ENCODE data around the gene MED7. TPM values are rescaled to one million over a fixed set of nuclear protein-coding genes. Genes with fewer than 3 reads are reported as not detected.

MED7 gene
- total and polyA plus RNA-seq, 2 of the 4 experiments (the other 2 are of a cell fraction) = 8.6 to 9.0 TPM

DNA sequence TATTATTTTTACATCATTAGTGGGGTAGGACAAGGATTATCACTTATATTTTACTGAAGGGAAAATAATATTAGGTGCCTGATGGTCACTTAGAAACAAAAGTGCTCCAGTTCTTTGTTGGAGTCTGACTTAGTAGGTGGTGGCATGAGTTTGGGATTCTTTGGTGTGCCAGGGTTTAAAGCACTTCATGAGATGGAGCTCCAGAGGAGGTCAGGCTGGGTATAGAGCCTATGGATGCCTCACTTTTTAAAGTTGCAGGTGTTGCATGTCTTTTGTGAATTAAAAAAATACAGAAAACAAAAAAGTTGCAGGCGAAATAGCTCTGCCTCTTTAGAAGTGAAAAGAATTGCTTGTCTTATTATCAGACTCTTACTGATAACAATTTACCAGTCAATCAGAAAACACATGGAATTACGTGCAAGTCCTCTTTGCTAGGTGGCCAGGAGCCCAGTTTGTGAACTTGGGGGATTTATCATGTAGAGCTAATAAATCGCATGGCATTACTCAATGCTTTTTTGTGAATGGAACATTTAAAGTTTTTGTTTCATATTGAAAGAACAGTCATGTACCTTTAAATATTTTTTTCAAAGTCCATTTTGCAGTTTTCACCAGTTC, 39.6 kb upstream of the MED7 start:
- Histone ChIP-seq H3K18ac (ENCODE audit: low read depth, low read length) (no peak overlapping the region), H3K27me3 (ENCODE audit: control insufficient read depth, insufficient read depth, low read length) (no peaks in the 10 kb centered on the region; the same call in none of the 2 replicates), H4K8ac (ENCODE audit: low read depth in 2 of 2, low read length in 2 of 2) (no peak overlapping the region), H3K4ac (ENCODE audit: low read depth, low read length) (no peak overlapping the region), H3K9ac (ENCODE audit: low read depth, low read length) (no peak overlapping the region), H3K9me1 (ENCODE audit: insufficient read depth, low read length) (no peaks in the 10 kb centered on the region), H3K23ac (ENCODE audit: low read depth, low read length) (no peak overlapping the region), H3K27ac (ENCODE audit: insufficient read depth, low read length) (no peak overlapping the region), H3K4me2 (ENCODE audit: low read depth, low read length) (no peak overlapping the region), H2BK15ac (ENCODE audit: low read depth, low read length) (no peak overlapping the region), H4K91ac (ENCODE audit: insufficient read depth, low read depth, low read length) (no peak overlapping the region), H3K56ac (ENCODE audit: extremely low read depth, insufficient read depth, low read length) (no peak overlapping the region), H2BK5ac (ENCODE audit: low read depth, low read length, poor library complexity, severe bottlenecking) (no peak overlapping the region), H4K20me1 (ENCODE audit: insufficient read depth, low read length) (no peaks in the 10 kb centered on the region), H2AK5ac (ENCODE audit: low read depth, low read length) (no peak overlapping the region), H3K79me1 (ENCODE audit: low read depth in 1 of 2, low read length in 2 of 2) (no peaks in the 10 kb centered on the region), H3K9me3 (ENCODE audit: control insufficient read depth, insufficient read depth, low read length) (no peaks in the 10 kb centered on the region), H3K4me3 (ENCODE audit: insufficient read depth, low read depth, low read length) (no peak overlapping the region), H2AFZ (replicated peaks; ENCODE audit: low read length, poor library complexity) (no peak overlapping the region), H2BK120ac (ENCODE audit: low read depth, low read length) (no peak overlapping the region), H3K4me1 (ENCODE audit: control insufficient read depth, insufficient read depth, low read length) (no peaks in the 10 kb centered on the region), H3K14ac (replicated peaks; ENCODE audit: low read depth, low read length) (no peak overlapping the region), H2BK20ac (ENCODE audit: low read depth, low read length) (no peak overlapping the region), H4K5ac (ENCODE audit: low read depth, low read length) (no peak overlapping the region), H3K36me3 (ENCODE audit: control insufficient read depth, insufficient read depth, low read length) (no peaks in the 10 kb centered on the region), H2AK9ac (replicated peaks; ENCODE audit: low read depth, low read length, poor library complexity) (no peak overlapping the region)
- POLR2A ChIA-PET (ENCODE audit: unreplicated experiment) = no interaction called here
- ATAC-seq (ENCODE audit: low read depth) = no peak
- no peak for DNase-seq
- intact Hi-C loops (cut with micrococcal nuclease) (no loop called here), dilution Hi-C loops (cut with HindIII; ENCODE audit: low sequenced_read_pairs, unreplicated experiment) (no loop called here), in situ Hi-C loops (cut with MboI; ENCODE audit: low sequenced_read_pairs) (no loop called here)
- no CpG with 5 or more reads among the region's 3 CpGs for WGBS, 2 experiments (ENCODE audit: extremely low coverage in 2 of 2, insufficient read length in 1 of 2)
- CTCF ChIA-PET = no interaction called here
- no TSS peak for BruUV-seq (replicated peaks)
- TF ChIP-seq NFE2L2 (IDR thresholded peaks at IDR 0.05; ENCODE audit: low read depth, low read length) = no peak
- TF ChIP-seq, protein P1, sequence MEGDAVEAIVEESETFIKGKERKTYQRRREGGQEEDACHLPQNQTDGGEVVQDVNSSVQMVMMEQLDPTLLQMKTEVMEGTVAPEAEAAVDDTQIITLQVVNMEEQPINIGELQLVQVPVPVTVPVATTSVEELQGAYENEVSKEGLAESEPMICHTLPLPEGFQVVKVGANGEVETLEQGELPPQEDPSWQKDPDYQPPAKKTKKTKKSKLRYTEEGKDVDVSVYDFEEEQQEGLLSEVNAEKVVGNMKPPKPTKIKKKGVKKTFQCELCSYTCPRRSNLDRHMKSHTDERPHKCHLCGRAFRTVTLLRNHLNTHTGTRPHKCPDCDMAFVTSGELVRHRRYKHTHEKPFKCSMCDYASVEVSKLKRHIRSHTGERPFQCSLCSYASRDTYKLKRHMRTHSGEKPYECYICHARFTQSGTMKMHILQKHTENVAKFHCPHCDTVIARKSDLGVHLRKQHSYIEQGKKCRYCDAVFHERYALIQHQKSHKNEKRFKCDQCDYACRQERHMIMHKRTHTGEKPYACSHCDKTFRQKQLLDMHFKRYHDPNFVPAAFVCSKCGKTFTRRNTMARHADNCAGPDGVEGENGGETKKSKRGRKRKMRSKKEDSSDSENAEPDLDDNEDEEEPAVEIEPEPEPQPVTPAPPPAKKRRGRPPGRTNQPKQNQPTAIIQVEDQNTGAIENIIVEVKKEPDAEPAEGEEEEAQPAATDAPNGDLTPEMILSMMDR (conservative IDR thresholded peaks at IDR 0.05; ENCODE audit: low read depth, low read length) = no peak
- TF ChIP-seq RAD21 (IDR thresholded peaks at IDR 0.05; ENCODE audit: low read length) = no peak
- TF ChIP-seq MAZ (IDR thresholded peaks at IDR 0.05; ENCODE audit: borderline replicate concordance, low read depth, low read length) = no peak
- no peak for TF ChIP-seq RCOR1 (IDR thresholded peaks at IDR 0.05; ENCODE audit: insufficient replicate concordance, low read length)
- TF ChIP-seq SMC3 (IDR thresholded peaks at IDR 0.05; ENCODE audit: low read depth, low read length) = no peak
- no peak for TF ChIP-seq FOS (IDR thresholded peaks at IDR 0.05; ENCODE audit: low read depth, low read length)
- TF ChIP-seq RFX5 (IDR thresholded peaks at IDR 0.05; ENCODE audit: low read depth, low read length) = no peak
- no peak for TF ChIP-seq BHLHE40 (IDR thresholded peaks at IDR 0.05; ENCODE audit: low read depth, low read length)

All from IMR-90 (cell line).